IMR-90 (cell line): ENCODE results near the gene TIAM1. TPM values are rescaled to one million over a fixed set of nuclear protein-coding genes. Genes with fewer than 3 reads are reported as not detected.

Experiments
- ATAC-seq: fragments of 200-7000 bp; cut with Tn5 transposase; 2 replicates; pipeline ENCODE4 v1.9.1; 2020; ENCODE audit warnings: low read depth, mild to moderate bottlenecking, moderate library complexity
- BruUV-seq: library from RNA; stranded (reverse); fragments of 400-500 nt; replicated peaks from 2 replicates; lab custom pipeline; 2021; lab: Mats Ljungman, UMichigan
- CTCF ChIA-PET: fragments of 300-600 bp; formaldehyde crosslinking; extraction: SDS; loops from one replicate; lab custom pipeline; 2021; ENCODE audit warnings: antibody characterized with exemption; lab: Yijun Ruan, JAX
- POLR2A ChIA-PET: fragments of 300-600 bp; sonication (Branson Sonifier 250); formaldehyde crosslinking; loops from one replicate; lab custom pipeline; 2022; ENCODE audit warnings: antibody characterized with exemption; ENCODE audit not compliant: unreplicated experiment; lab: Charles Lee
- DNase-seq: peaks from one replicate; pipeline ENCODE4 v3.0.0; 2013
- H2AFZ ChIP-seq: replicated peaks from 2 replicates; pipeline ENCODE3; 2013; ENCODE audit warnings: low read length, mild to moderate bottlenecking; ENCODE audit not compliant: poor library complexity
- H2AK5ac ChIP-seq: 2 replicates; pipeline ENCODE4 v1.6.1; 2013; ENCODE audit warnings: low read depth, low read length, inconsistent platforms
- H2AK9ac ChIP-seq: replicated peaks from 2 replicates; pipeline ENCODE3; 2013; ENCODE audit warnings: mild to moderate bottlenecking, low read depth, low read length, moderate library complexity; ENCODE audit not compliant: poor library complexity
- H2BK120ac ChIP-seq: 2 replicates; pipeline ENCODE4 v1.6.1; 2013; ENCODE audit warnings: low read depth, low read length, inconsistent platforms
- H2BK15ac ChIP-seq: 3 replicates; pipeline ENCODE4 v1.6.1; 2013; ENCODE audit warnings: low read depth, low read length, inconsistent platforms
- H2BK20ac ChIP-seq: 2 replicates; pipeline ENCODE4 v1.6.1; 2013; ENCODE audit warnings: low read depth, mild to moderate bottlenecking, inconsistent platforms, low read length, moderate library complexity
- H2BK5ac ChIP-seq: 2 replicates; pipeline ENCODE4 v1.6.1; 2013; ENCODE audit warnings: mild to moderate bottlenecking, low read depth, low read length, inconsistent platforms; ENCODE audit not compliant: poor library complexity, severe bottlenecking
- H3K14ac ChIP-seq: replicated peaks from 2 replicates; pipeline ENCODE4 v1.6.1; 2013; ENCODE audit warnings: low read depth, low read length, inconsistent platforms
- H3K18ac ChIP-seq: 2 replicates; pipeline ENCODE4 v1.6.1; 2013; ENCODE audit warnings: low read depth, low read length, control low read depth
- H3K23ac ChIP-seq: 2 replicates; pipeline ENCODE4 v1.6.1; 2013; ENCODE audit warnings: low read depth, low read length, inconsistent platforms
- H3K27ac ChIP-seq: 2 replicates; pipeline ENCODE4 v1.5.1; 2013; ENCODE audit warnings: mild to moderate bottlenecking, control low read depth, low read length; ENCODE audit not compliant: insufficient read depth
- H3K27me3 ChIP-seq: 2 replicates; pipeline ENCODE4 v1.6.1; 2013; ENCODE audit warnings: low read length; ENCODE audit not compliant: control insufficient read depth, insufficient read depth
- H3K36me3 ChIP-seq: 2 replicates; pipeline ENCODE4 v1.6.1; 2013; ENCODE audit warnings: low read length, mixed read lengths; ENCODE audit not compliant: control insufficient read depth, insufficient read depth
- H3K4ac ChIP-seq: 2 replicates; pipeline ENCODE4 v1.6.1; 2013; ENCODE audit warnings: low read depth, low read length, inconsistent platforms
- H3K4me1 ChIP-seq: 2 replicates; pipeline ENCODE4 v1.6.1; 2013; ENCODE audit warnings: low read length, mixed read lengths; ENCODE audit not compliant: control insufficient read depth, insufficient read depth
- H3K4me2 ChIP-seq: 2 replicates; pipeline ENCODE4 v1.6.1; 2013; ENCODE audit warnings: low read depth, mild to moderate bottlenecking, control low read depth, low read length, moderate library complexity
- H3K4me3 ChIP-seq: 2 replicates; pipeline ENCODE4 v1.5.1; 2013; ENCODE audit warnings: low read depth, mild to moderate bottlenecking, control low read depth, low read length, moderate library complexity; ENCODE audit not compliant: insufficient read depth
- H3K56ac ChIP-seq: 2 replicates; pipeline ENCODE4 v1.6.1; 2013; ENCODE audit warnings: low read length, inconsistent platforms; ENCODE audit not compliant: insufficient read depth; ENCODE audit errors: extremely low read depth
- H3K79me1 ChIP-seq, 2 experiments: 2 replicates each; pipeline ENCODE4 v1.6.1; 2013; ENCODE audit warnings: low read length in 2 of 2, inconsistent platforms in 1 of 2, low read depth in 1 of 2
- H3K9ac ChIP-seq: 2 replicates; pipeline ENCODE4 v1.6.1; 2013; ENCODE audit warnings: low read depth, low read length, control low read depth
- H3K9me1 ChIP-seq: 2 replicates; pipeline ENCODE4 v1.6.1; 2013; ENCODE audit warnings: low read length, inconsistent platforms; ENCODE audit not compliant: insufficient read depth
- H3K9me3 ChIP-seq: 2 replicates; pipeline ENCODE4 v1.6.1; 2013; ENCODE audit warnings: low read length; ENCODE audit not compliant: control insufficient read depth, insufficient read depth
- H4K20me1 ChIP-seq: 2 replicates; pipeline ENCODE4 v1.6.1; 2013; ENCODE audit warnings: low read length, inconsistent platforms; ENCODE audit not compliant: insufficient read depth
- H4K5ac ChIP-seq: 2 replicates; pipeline ENCODE4 v1.6.1; 2013; ENCODE audit warnings: mild to moderate bottlenecking, low read depth, low read length, control low read depth
- H4K8ac ChIP-seq, 2 experiments: 2 replicates each; pipeline ENCODE4 v1.6.1; 2013; ENCODE audit warnings: low read depth in 2 of 2, low read length in 2 of 2, control low read depth in 1 of 2, inconsistent platforms in 1 of 2
- H4K91ac ChIP-seq: 2 replicates; pipeline ENCODE4 v1.6.1; 2013; ENCODE audit warnings: low read depth, low read length, inconsistent platforms; ENCODE audit not compliant: insufficient read depth
- BHLHE40 ChIP-seq: fragments of 150-350 bp; IDR thresholded peaks from 2 replicates; pipeline ENCODE4 v1.6.1; 2016; ENCODE audit warnings: mild to moderate bottlenecking, low read depth, low read length
- CHD1 ChIP-seq: IDR thresholded peaks from 2 replicates; pipeline ENCODE4 v1.6.1; 2012; ENCODE audit warnings: low read depth, low read length, improper control_type of control experiment
- FOS ChIP-seq: fragments of 150-350 bp; IDR thresholded peaks from 2 replicates; pipeline ENCODE4 v1.6.1; 2016; ENCODE audit warnings: low read depth, low read length
- MAFK ChIP-seq: IDR thresholded peaks from 2 replicates; pipeline ENCODE4 v1.6.1; 2012; ENCODE audit warnings: low read depth, low read length, improper control_type of control experiment
- MAZ ChIP-seq: IDR thresholded peaks from 2 replicates; pipeline ENCODE4 v1.6.1; 2012; ENCODE audit warnings: low read depth, mild to moderate bottlenecking, low read length, improper control_type of control experiment, moderate library complexity, borderline replicate concordance
- MXI1 ChIP-seq: IDR thresholded peaks from 2 replicates; pipeline ENCODE4 v1.6.1; 2012; ENCODE audit warnings: low read depth, mild to moderate bottlenecking, low read length, moderate library complexity, borderline replicate concordance
- NFE2L2 ChIP-seq: fragments of 150-350 bp; IDR thresholded peaks from 2 replicates; pipeline ENCODE4 v1.6.1; 2016; ENCODE audit warnings: low read depth, mild to moderate bottlenecking, low read length
- POLR2A ChIP-seq: IDR thresholded peaks from 2 replicates; pipeline ENCODE4 v1.6.1; 2012; ENCODE audit warnings: mild to moderate bottlenecking, low read depth, low read length
- RAD21 ChIP-seq: IDR thresholded peaks from 2 replicates; pipeline ENCODE4 v1.6.1; 2012; ENCODE audit warnings: low read length, improper control_type of control experiment
- RCOR1 ChIP-seq: IDR thresholded peaks from 2 replicates; pipeline ENCODE4 v1.6.1; 2012; ENCODE audit warnings: mild to moderate bottlenecking, low read length, improper control_type of control experiment; ENCODE audit not compliant: insufficient replicate concordance
- RFX5 ChIP-seq: IDR thresholded peaks from 2 replicates; pipeline ENCODE4 v1.8.0; 2012; ENCODE audit warnings: low read depth, mild to moderate bottlenecking, low read length, moderate library complexity
- SMC3 ChIP-seq: fragments of 150-350 bp; IDR thresholded peaks from 2 replicates; pipeline ENCODE4 v1.6.1; 2016; ENCODE audit warnings: low read depth, mild to moderate bottlenecking, antibody characterized with exemption, low read length, moderate library complexity
- WGBS, 2 experiments: methylation state at CpG; one replicate each; pipeline versions ENCODE4 v1.1.5 to v1.1.7; 2013; ENCODE audit warnings: missing lambda C conversion rate in 2 of 2; ENCODE audit not compliant: insufficient read length in 1 of 2; ENCODE audit errors: extremely low coverage in 2 of 2; 5-methylcytosine and 5-hydroxymethylcytosine counted together
- dilution Hi-C: fragments of 300-500 bp; cut with HindIII; formaldehyde crosslinking; loops from one replicate; pipeline ENCODE4 v1.14.3; 2018; ENCODE audit warnings: low sequenced_read_pairs; ENCODE audit not compliant: unreplicated experiment
- in situ Hi-C: fragments of 300-500 bp; cut with MboI; formaldehyde crosslinking; loops from 3 replicates; pipeline ENCODE4 v1.14.3; 2019; ENCODE audit warnings: low sequenced_read_pairs, inconsistent platforms, mixed read lengths
- intact Hi-C: fragments of 100-400 bp; cut with micrococcal nuclease; formaldehyde crosslinking; loops from 2 replicates; pipeline ENCODE4 v1.10.0; 2022
- polyA plus RNA-seq, 3 experiments: library from polyadenylated mRNA; depleted of rRNA; stranded (reverse); fragments of >200 nt; gene quantifications; 2 replicates each; pipeline ENCODE4 v1.2.3, GENCODE V29; 2012; ENCODE audit warnings: low replicate concordance in 1 of 3
- total RNA-seq: library from RNA; depleted of rRNA; stranded (reverse); fragments of >200 nt; gene quantifications from 2 replicates; pipeline ENCODE4 v1.2.3, GENCODE V29; 2012
- TF ChIP-seq, protein P1 (sequence below): fragments of 150-350 bp; IDR thresholded peaks from 2 replicates; pipeline ENCODE4 v1.6.1; 2016; ENCODE audit warnings: low read depth, mild to moderate bottlenecking, low read length, moderate library complexity, borderline replicate concordance
- TF ChIP-seq, protein P2 (sequence below): fragments of 150-350 bp; IDR thresholded peaks from 2 replicates; pipeline ENCODE4 v1.6.1; 2017; ENCODE audit warnings: mild to moderate bottlenecking, antibody characterized with exemption, low read length, low read depth
- TF ChIP-seq, protein P3 (sequence below): conservative IDR thresholded peaks from 2 replicates; pipeline ENCODE4 v1.5.1; 2012; ENCODE audit warnings: mild to moderate bottlenecking, low read depth, low read length, improper control_type of control experiment

Gene TIAM1
- total and polyA plus RNA-seq, 2 of the 4 experiments (the other 2 are of a cell fraction): 2.9 to 9.3 TPM

DNA sequence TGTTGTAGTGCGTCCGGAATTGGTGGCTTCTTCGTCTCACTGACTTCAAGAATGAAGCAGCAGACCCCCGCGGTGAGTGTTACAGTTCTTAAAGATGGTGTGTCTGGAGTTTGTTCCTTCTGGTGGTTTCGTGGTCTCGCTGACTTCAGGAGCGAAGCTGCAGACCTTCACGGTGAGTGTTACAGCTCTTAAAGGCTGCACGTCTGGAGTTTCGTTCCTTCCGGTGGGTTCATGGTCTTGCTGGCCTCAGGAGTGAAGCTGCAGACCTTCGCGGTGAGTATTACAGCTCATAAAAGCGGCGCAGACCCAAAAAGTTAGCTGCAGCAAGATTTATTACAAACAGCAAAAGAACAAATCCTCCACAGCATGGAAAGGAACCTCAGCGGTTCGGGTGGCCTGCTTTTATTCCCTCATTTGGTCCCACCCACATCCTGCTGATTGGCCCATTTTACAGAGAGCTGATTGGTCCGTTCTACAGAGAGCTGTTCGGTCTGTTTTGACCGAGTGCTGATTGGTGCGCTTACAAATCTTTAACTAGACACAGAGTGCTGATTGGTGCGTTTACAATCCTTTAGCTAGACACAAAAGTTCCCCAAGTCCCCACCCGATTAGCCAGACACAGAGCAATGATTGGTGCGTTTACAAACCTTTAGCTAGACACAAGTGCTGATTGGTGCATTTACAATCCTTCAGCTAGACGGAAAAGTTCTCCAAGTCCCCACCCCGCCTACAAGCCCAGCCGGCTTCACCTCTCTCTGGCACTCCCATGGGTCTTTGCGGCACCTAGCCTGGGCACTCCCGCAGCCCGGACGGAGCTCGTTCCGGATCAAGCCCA is 256.2 kb downstream of the TIAM1 start:
- in situ Hi-C loops (loop anchor here (25.0 kb wide), 1 partner anchor 2001 kb away; no protein-coding TSS in a partner anchor), dilution Hi-C loops (no loop called here), intact Hi-C loops (loop anchor here (5.0 kb wide), 2 partner anchors 256 to 1996 kb away; no protein-coding TSS in a partner anchor)
- no peaks in the 10 kb centered on the region for H3K79me1 ChIP-seq
- no peak overlapping the region for H3K27ac ChIP-seq
- ChIA-PET POLR2A (no interaction called here), CTCF (no interaction called here)
- H2AK5ac ChIP-seq: no peak overlapping the region
- no peak overlapping the region for H2AK9ac ChIP-seq
- no peaks in the 10 kb centered on the region for H4K20me1 ChIP-seq
- no peak overlapping the region for H2BK20ac ChIP-seq
- no peak overlapping the region for H2AFZ ChIP-seq
- H3K23ac ChIP-seq: no peak overlapping the region
- no peaks in the 10 kb centered on the region; the same call in 1 of the 2 replicates for H3K9me3 ChIP-seq
- no peak overlapping the region for H2BK5ac ChIP-seq
- no peak overlapping the region for H4K8ac ChIP-seq
- H3K14ac ChIP-seq: no peak overlapping the region
- H3K27me3 ChIP-seq: no peaks in the 10 kb centered on the region
- no peaks in the 10 kb centered on the region for H3K36me3 ChIP-seq
- H2BK120ac ChIP-seq: no peak overlapping the region
- H3K4me2 ChIP-seq: no peak overlapping the region
- 69% methylated on average over 7 of the region's 34 CpGs; no CpG with 5 or more reads in 1 of the 2 experiments for WGBS, 2 experiments
- H4K91ac ChIP-seq: no peak overlapping the region
- BruUV-seq: no TSS peak
- no peaks in the 10 kb centered on the region for H3K9me1 ChIP-seq
- ATAC-seq (no peak), DNase-seq (no peak)
- H3K4ac ChIP-seq: no peak overlapping the region
- no peak overlapping the region for H3K9ac ChIP-seq
- no peak overlapping the region for H3K18ac ChIP-seq
- H2BK15ac ChIP-seq: no peak overlapping the region
- H3K4me3 ChIP-seq: no peak overlapping the region
- no peaks in the 10 kb centered on the region for H3K4me1 ChIP-seq
- no peak overlapping the region for H3K56ac ChIP-seq
- H4K5ac ChIP-seq: no peak overlapping the region
- no peak for TF ChIP-seq MXI1
- TF ChIP-seq, protein P1, sequence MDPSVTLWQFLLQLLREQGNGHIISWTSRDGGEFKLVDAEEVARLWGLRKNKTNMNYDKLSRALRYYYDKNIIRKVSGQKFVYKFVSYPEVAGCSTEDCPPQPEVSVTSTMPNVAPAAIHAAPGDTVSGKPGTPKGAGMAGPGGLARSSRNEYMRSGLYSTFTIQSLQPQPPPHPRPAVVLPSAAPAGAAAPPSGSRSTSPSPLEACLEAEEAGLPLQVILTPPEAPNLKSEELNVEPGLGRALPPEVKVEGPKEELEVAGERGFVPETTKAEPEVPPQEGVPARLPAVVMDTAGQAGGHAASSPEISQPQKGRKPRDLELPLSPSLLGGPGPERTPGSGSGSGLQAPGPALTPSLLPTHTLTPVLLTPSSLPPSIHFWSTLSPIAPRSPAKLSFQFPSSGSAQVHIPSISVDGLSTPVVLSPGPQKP: no peak
- TF ChIP-seq, protein P2, sequence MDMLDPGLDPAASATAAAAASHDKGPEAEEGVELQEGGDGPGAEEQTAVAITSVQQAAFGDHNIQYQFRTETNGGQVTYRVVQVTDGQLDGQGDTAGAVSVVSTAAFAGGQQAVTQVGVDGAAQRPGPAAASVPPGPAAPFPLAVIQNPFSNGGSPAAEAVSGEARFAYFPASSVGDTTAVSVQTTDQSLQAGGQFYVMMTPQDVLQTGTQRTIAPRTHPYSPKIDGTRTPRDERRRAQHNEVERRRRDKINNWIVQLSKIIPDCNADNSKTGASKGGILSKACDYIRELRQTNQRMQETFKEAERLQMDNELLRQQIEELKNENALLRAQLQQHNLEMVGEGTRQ: no peak
- no peak for TF ChIP-seq NFE2L2
- no peak for TF ChIP-seq RAD21
- TF ChIP-seq, protein P3, sequence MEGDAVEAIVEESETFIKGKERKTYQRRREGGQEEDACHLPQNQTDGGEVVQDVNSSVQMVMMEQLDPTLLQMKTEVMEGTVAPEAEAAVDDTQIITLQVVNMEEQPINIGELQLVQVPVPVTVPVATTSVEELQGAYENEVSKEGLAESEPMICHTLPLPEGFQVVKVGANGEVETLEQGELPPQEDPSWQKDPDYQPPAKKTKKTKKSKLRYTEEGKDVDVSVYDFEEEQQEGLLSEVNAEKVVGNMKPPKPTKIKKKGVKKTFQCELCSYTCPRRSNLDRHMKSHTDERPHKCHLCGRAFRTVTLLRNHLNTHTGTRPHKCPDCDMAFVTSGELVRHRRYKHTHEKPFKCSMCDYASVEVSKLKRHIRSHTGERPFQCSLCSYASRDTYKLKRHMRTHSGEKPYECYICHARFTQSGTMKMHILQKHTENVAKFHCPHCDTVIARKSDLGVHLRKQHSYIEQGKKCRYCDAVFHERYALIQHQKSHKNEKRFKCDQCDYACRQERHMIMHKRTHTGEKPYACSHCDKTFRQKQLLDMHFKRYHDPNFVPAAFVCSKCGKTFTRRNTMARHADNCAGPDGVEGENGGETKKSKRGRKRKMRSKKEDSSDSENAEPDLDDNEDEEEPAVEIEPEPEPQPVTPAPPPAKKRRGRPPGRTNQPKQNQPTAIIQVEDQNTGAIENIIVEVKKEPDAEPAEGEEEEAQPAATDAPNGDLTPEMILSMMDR: no peak
- no peak for TF ChIP-seq SMC3
- TF ChIP-seq MAFK: no peak
- TF ChIP-seq RCOR1: no peak
- no peak for TF ChIP-seq RFX5
- TF ChIP-seq CHD1: no peak
- TF ChIP-seq POLR2A: no peak
- no peak for TF ChIP-seq FOS
- TF ChIP-seq BHLHE40: no peak
- no peak for TF ChIP-seq MAZ
